Trophoblast cell (in vitro differentiated cells and primary cell): Measurements from ENCODE around the gene GLS.

Experiments
- DNase-seq, 2 donors: peaks; one replicate each; pipeline ENCODE4 v3.0.0-alpha.2; 2016
- H2AFZ ChIP-seq: 2 replicates; pipeline ENCODE4 v1.6.1; 2013; ENCODE audit warnings: low read length, moderate library complexity, mild to moderate bottlenecking; ENCODE audit not compliant: insufficient read depth, poor library complexity
- H2AK5ac ChIP-seq: 2 replicates; pipeline ENCODE4 v1.6.1; 2013; ENCODE audit warnings: mild to moderate bottlenecking, low read length
- H2BK120ac ChIP-seq: 2 replicates; pipeline ENCODE4 v1.6.1; 2013; ENCODE audit warnings: low read length, mild to moderate bottlenecking, moderate library complexity; ENCODE audit not compliant: insufficient read depth, poor library complexity
- H2BK12ac ChIP-seq: 2 replicates; pipeline ENCODE4 v1.6.1; 2013; ENCODE audit warnings: mild to moderate bottlenecking, low read length, moderate library complexity
- H2BK5ac ChIP-seq: 2 replicates; pipeline ENCODE4 v1.6.1; 2013; ENCODE audit warnings: low read length, low read depth, moderate library complexity, mild to moderate bottlenecking; ENCODE audit not compliant: poor library complexity
- H3K14ac ChIP-seq: 2 replicates; pipeline ENCODE4 v1.6.1; 2013; ENCODE audit warnings: mild to moderate bottlenecking, low read length
- H3K18ac ChIP-seq: 2 replicates; pipeline ENCODE4 v1.6.1; 2013; ENCODE audit warnings: mild to moderate bottlenecking, low read length
- H3K23ac ChIP-seq: 2 replicates; pipeline ENCODE4 v1.6.1; 2013; ENCODE audit warnings: low read length
- H3K27ac ChIP-seq: 2 replicates; pipeline ENCODE4 v1.5.1; 2013; ENCODE audit warnings: low read depth, mild to moderate bottlenecking, inconsistent platforms, low read length, moderate library complexity
- H3K27me3 ChIP-seq: 2 replicates; pipeline ENCODE4 v1.6.1; 2013; ENCODE audit warnings: inconsistent platforms, mild to moderate bottlenecking, low read length, moderate library complexity; ENCODE audit not compliant: insufficient read depth
- H3K36me3 ChIP-seq, 2 experiments: 1 replicate in 1 of 2; 2 replicates in 1 of 2; pipeline ENCODE4 v1.6.1; 2013; ENCODE audit warnings: low read length in 2 of 2, mild to moderate bottlenecking in 2 of 2, moderate library complexity in 1 of 2; ENCODE audit not compliant: insufficient read depth in 2 of 2, control insufficient read depth in 1 of 2
- H3K4ac ChIP-seq: 2 replicates; pipeline ENCODE4 v1.6.1; 2013; ENCODE audit warnings: low read depth, mild to moderate bottlenecking, low read length, moderate library complexity
- H3K4me1 ChIP-seq, 2 experiments: 1 replicate in 1 of 2; 2 replicates in 1 of 2; pipeline ENCODE4 v1.6.1; 2013; ENCODE audit warnings: low read length in 2 of 2, mild to moderate bottlenecking in 2 of 2, moderate library complexity in 1 of 2; ENCODE audit not compliant: insufficient read depth in 2 of 2, control insufficient read depth in 1 of 2
- H3K4me2 ChIP-seq: 2 replicates; pipeline ENCODE4 v1.6.1; 2013; ENCODE audit warnings: inconsistent platforms, mild to moderate bottlenecking, low read length, moderate library complexity
- H3K4me3 ChIP-seq: 2 replicates; pipeline ENCODE4 v1.5.1; 2013; ENCODE audit warnings: mild to moderate bottlenecking, low read depth, low read length, inconsistent platforms
- H3K79me1 ChIP-seq: one replicate; pipeline ENCODE4 v1.6.1; 2013; ENCODE audit warnings: low read length
- H3K79me2 ChIP-seq: 2 replicates; pipeline ENCODE4 v1.6.1; 2013; ENCODE audit warnings: low read length, mild to moderate bottlenecking; ENCODE audit not compliant: control insufficient read depth, insufficient read depth, poor library complexity
- H3K9ac ChIP-seq: 2 replicates; pipeline ENCODE4 v1.6.1; 2013; ENCODE audit warnings: mild to moderate bottlenecking, low read length
- H3K9me3 ChIP-seq: 2 replicates; pipeline ENCODE4 v1.6.1; 2013; ENCODE audit warnings: low read depth, mild to moderate bottlenecking, control low read depth, inconsistent platforms, low read length; ENCODE audit not compliant: insufficient read depth
- H4K12ac ChIP-seq: 2 replicates; pipeline ENCODE4 v1.6.1; 2013; ENCODE audit warnings: low read depth, mild to moderate bottlenecking, low read length, moderate library complexity
- H4K8ac ChIP-seq: 2 replicates; pipeline ENCODE4 v1.6.1; 2013; ENCODE audit warnings: low read depth, mild to moderate bottlenecking, low read length, moderate library complexity
- H4K91ac ChIP-seq: one replicate; pipeline ENCODE4 v1.6.1; 2013; ENCODE audit warnings: low read depth, mild to moderate bottlenecking, low read length, moderate library complexity
- WGBS: extraction: QIAGEN DNeasy Blood & Tissue Kit; methylation state at CpG from one replicate; pipeline ENCODE4 v1.1.7; 2013; ENCODE audit warnings: missing lambda C conversion rate; ENCODE audit not compliant: insufficient read length, insufficient coverage; ENCODE audit errors: extremely low coverage; 5-methylcytosine and 5-hydroxymethylcytosine counted together

GLS gene

GRCh38 chr2:190881084-190881597 is 520 bp downstream of the GLS start:
- no peak for DNase-seq
- no CpG with 5 or more reads among the region's 60 CpGs for WGBS
- peak overlapping the region; percentile 95 for H4K91ac ChIP-seq
- no peaks in the 10 kb centered on the region for H3K9me3 ChIP-seq
- peak overlapping the region; percentile 90 for H2BK120ac ChIP-seq
- peak overlapping the region; percentile 95 for H3K4me3 ChIP-seq
- peak overlapping the region; percentile 87 for H3K9ac ChIP-seq
- peaks cover 13% of the 10 kb centered on the region for H3K79me2 ChIP-seq
- H2BK12ac ChIP-seq: peak overlapping the region; percentile 90
- H2BK5ac ChIP-seq: peak overlapping the region; percentile 94
- H3K4ac ChIP-seq: peak overlapping the region; percentile 99
- H4K8ac ChIP-seq: peak overlapping the region; percentile 84
- H2AFZ ChIP-seq: peak overlapping the region; percentile 86
- H3K23ac ChIP-seq: no peak overlapping the region
- H3K4me2 ChIP-seq: peak overlapping the region; percentile 79
- H3K18ac ChIP-seq: peak overlapping the region; percentile 98
- H4K12ac ChIP-seq: peak overlapping the region; percentile 77
- H3K14ac ChIP-seq: peak overlapping the region; percentile 94
- H3K27me3 ChIP-seq: peaks cover 3% of the 10 kb centered on the region
- H3K27ac ChIP-seq: peak overlapping the region; percentile 65
- H3K79me1 ChIP-seq: peaks cover 16% of the 10 kb centered on the region
- H3K36me3 ChIP-seq: no peaks in the 10 kb centered on the region
- H2AK5ac ChIP-seq: peak overlapping the region; percentile 68
- H3K4me1 ChIP-seq: peaks cover 3 to 6% of the 10 kb centered on the region in 2 experiments

DNA sequence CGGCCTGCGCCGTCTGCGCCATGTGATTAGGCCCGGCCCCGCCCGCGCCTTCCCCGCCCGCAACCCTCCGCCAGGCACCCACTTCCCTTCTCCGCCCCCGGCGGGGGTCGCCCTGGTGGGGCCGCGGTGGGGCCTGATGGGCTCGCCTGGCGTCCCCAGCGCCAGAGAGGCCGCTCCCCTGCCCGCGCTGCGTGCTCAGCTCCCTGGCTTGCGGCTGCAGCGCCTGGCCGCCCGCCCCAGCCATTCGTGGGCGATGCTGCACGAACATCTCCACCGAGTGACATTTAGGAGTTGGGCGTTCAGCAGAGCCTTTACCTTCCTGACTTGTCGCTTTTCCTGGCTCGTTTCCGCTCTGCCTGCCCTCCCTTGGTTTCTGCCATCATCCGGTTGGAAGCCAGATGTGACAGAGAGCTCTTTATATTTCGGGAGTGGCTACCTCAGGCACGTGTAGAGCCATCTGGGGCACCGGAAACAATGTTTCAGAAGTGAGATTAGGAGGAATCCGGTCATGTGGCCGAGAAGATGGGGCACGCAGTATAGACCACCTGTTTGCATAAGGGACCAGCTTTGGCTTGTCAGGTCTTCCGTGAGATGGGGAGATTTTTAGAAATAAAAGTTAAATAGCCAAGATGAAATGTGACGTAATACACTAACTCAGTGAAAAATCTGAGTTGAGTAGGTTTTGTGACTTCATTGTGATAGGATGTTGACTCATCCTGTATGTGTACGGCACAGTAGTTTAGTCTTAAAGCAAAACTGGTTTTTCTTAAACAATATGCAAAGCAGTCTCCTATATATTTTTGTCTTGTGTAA is 1.2 kb downstream of the GLS start:
- H3K18ac ChIP-seq: peak overlapping the region; percentile 98
- H2BK5ac ChIP-seq: peak overlapping the region; percentile 94
- H4K12ac ChIP-seq: peak overlapping the region; percentile 86
- H3K23ac ChIP-seq: no peak overlapping the region
- DNase-seq: peak; percentile 53 to 81
- peaks cover 16% of the 10 kb centered on the region for H3K79me1 ChIP-seq
- peak overlapping the region; percentile 90 for H2BK120ac ChIP-seq
- H4K8ac ChIP-seq: peak overlapping the region; percentile 84
- peaks cover 3 to 6% of the 10 kb centered on the region in 2 experiments for H3K4me1 ChIP-seq
- peak overlapping the region; percentile 67 for H2BK12ac ChIP-seq
- H2AK5ac ChIP-seq: peak overlapping the region; percentile 72
- peak overlapping the region; percentile 94 for H3K14ac ChIP-seq
- peaks cover 3% of the 10 kb centered on the region for H3K27me3 ChIP-seq
- H3K4me3 ChIP-seq: peak overlapping the region; percentile 95
- H3K4me2 ChIP-seq: peak overlapping the region; percentile 79
- H3K4ac ChIP-seq: peak overlapping the region; percentile 99
- H3K27ac ChIP-seq: peak overlapping the region; percentile 65
- WGBS: no CpG with 5 or more reads among the region's 46 CpGs
- H3K9me3 ChIP-seq: no peaks in the 10 kb centered on the region
- H3K79me2 ChIP-seq: peaks cover 13% of the 10 kb centered on the region
- peak overlapping the region; percentile 95 for H4K91ac ChIP-seq
- H3K9ac ChIP-seq: peak overlapping the region; percentile 87
- H3K36me3 ChIP-seq: no peaks in the 10 kb centered on the region
- peak overlapping the region; percentile 86 for H2AFZ ChIP-seq

- Histone ChIP-seq H4K12ac (no peak overlapping the region), H3K4me2 (peak overlapping the region; percentile 79), H3K27ac (no peak overlapping the region), H2BK120ac (no peak overlapping the region), H3K18ac (no peak overlapping the region), H3K79me2 (peaks cover 13% of the 10 kb centered on the region), H3K9ac (no peak overlapping the region), H2BK12ac (no peak overlapping the region), H3K9me3 (no peaks in the 10 kb centered on the region), H3K27me3 (peaks cover 3% of the 10 kb centered on the region), H3K4ac (no peak overlapping the region), H3K36me3 (no peaks in the 10 kb centered on the region), H2BK5ac (no peak overlapping the region), H3K4me1 (peaks cover 3 to 6% of the 10 kb centered on the region in 2 experiments), H3K23ac (no peak overlapping the region), H2AFZ (no peak overlapping the region), H2AK5ac (no peak overlapping the region), H3K4me3 (no peak overlapping the region), H4K91ac (no peak overlapping the region), H3K79me1 (peaks cover 16% of the 10 kb centered on the region), H4K8ac (no peak overlapping the region), H3K14ac (no peak overlapping the region)
- no CpG with 5 or more reads among the region's 5 CpGs for WGBS
- DNase-seq: no peak
These were observed 1.8 kb downstream of the GLS start for GRCh38 chr2:190882411-190882766.

- WGBS: no CpG with 5 or more reads among the region's 4 CpGs
- peak overlapping the region; percentile 79 for H3K4ac ChIP-seq
- H3K9me3 ChIP-seq: no peaks in the 10 kb centered on the region
- no peak overlapping the region for H4K91ac ChIP-seq
- H3K27ac ChIP-seq: no peak overlapping the region
- no peak overlapping the region for H2BK12ac ChIP-seq
- no peak overlapping the region for H2AK5ac ChIP-seq
- H2BK5ac ChIP-seq: no peak overlapping the region
- H3K36me3 ChIP-seq: no peaks in the 10 kb centered on the region
- H3K14ac ChIP-seq: no peak overlapping the region
- H3K18ac ChIP-seq: no peak overlapping the region
- H2AFZ ChIP-seq: no peak overlapping the region
- no peak overlapping the region for H3K9ac ChIP-seq
- peaks cover 3 to 6% of the 10 kb centered on the region in 2 experiments for H3K4me1 ChIP-seq
- peaks cover 16% of the 10 kb centered on the region for H3K79me1 ChIP-seq
- DNase-seq: peak in 1 of 2 donors; percentile 28
- peaks cover 13% of the 10 kb centered on the region for H3K79me2 ChIP-seq
- H3K4me2 ChIP-seq: peak overlapping the region; percentile 79
- no peak overlapping the region for H4K8ac ChIP-seq
- peaks cover 3% of the 10 kb centered on the region for H3K27me3 ChIP-seq
- no peak overlapping the region for H4K12ac ChIP-seq
- H2BK120ac ChIP-seq: no peak overlapping the region
- no peak overlapping the region for H3K23ac ChIP-seq
- no peak overlapping the region for H3K4me3 ChIP-seq
These were observed 2.4 kb downstream of the GLS start for GRCh38 chr2:190882856-190883582.
